GM06990 (cell line): Measurements from ENCODE around the gene PALLD.

Experiments
- DNase-seq: peaks from one replicate; pipeline ENCODE4 v3.0.0-alpha.2; 2011; ENCODE audit not compliant: insufficient read length; ENCODE audit errors: extremely low read depth
- H3K27me3 ChIP-seq: replicated peaks from 2 replicates; pipeline ENCODE4 v1.6.0; 2011; ENCODE audit warnings: low read length; ENCODE audit not compliant: control insufficient read depth, insufficient read depth
- H3K36me3 ChIP-seq: 2 replicates; pipeline ENCODE4 v1.5.1; 2011; ENCODE audit warnings: low read length; ENCODE audit not compliant: control insufficient read depth, insufficient read depth
- H3K4me3 ChIP-seq: replicated peaks from 2 replicates; pipeline ENCODE4 v1.5.1; 2011; ENCODE audit warnings: low read depth, mild to moderate bottlenecking, control low read depth, low read length
- CTCF ChIP-seq: IDR thresholded peaks from 2 replicates; pipeline ENCODE4 v1.5.1; 2011; ENCODE audit warnings: low read length, control low read depth, mild to moderate bottlenecking, inconsistent platforms; ENCODE audit not compliant: insufficient read depth, poor library complexity, severe bottlenecking

PALLD gene

GRCh38 chr4:168847771-168848502, 351.1 kb downstream of the PALLD start:
- no peak for DNase-seq
- Histone ChIP-seq H3K36me3 (no peaks in the 10 kb centered on the region), H3K4me3 (no peak overlapping the region), H3K27me3 (no peaks in the 10 kb centered on the region)
- TF ChIP-seq CTCF: no peak

- Histone ChIP-seq H3K27me3 (no peaks in the 10 kb centered on the region), H3K36me3 (no peaks in the 10 kb centered on the region), H3K4me3 (no peak overlapping the region)
- no peak for TF ChIP-seq CTCF
- no peak for DNase-seq
Measured at GRCh38 chr4:168849030-168849675, 352.3 kb downstream of the PALLD start.

GRCh38 chr4:168849997-168850396, 353.1 kb downstream of the PALLD start:
- no peak for DNase-seq
- TF ChIP-seq CTCF: no peak
- Histone ChIP-seq H3K36me3 (no peaks in the 10 kb centered on the region), H3K4me3 (no peak overlapping the region), H3K27me3 (no peaks in the 10 kb centered on the region)

GRCh38 chr4:168852387-168852786, 355.5 kb downstream of the PALLD start:
- Histone ChIP-seq H3K4me3 (no peak overlapping the region), H3K27me3 (no peaks in the 10 kb centered on the region), H3K36me3 (no peaks in the 10 kb centered on the region)
- DNase-seq: no peak
- no peak for TF ChIP-seq CTCF

DNA sequence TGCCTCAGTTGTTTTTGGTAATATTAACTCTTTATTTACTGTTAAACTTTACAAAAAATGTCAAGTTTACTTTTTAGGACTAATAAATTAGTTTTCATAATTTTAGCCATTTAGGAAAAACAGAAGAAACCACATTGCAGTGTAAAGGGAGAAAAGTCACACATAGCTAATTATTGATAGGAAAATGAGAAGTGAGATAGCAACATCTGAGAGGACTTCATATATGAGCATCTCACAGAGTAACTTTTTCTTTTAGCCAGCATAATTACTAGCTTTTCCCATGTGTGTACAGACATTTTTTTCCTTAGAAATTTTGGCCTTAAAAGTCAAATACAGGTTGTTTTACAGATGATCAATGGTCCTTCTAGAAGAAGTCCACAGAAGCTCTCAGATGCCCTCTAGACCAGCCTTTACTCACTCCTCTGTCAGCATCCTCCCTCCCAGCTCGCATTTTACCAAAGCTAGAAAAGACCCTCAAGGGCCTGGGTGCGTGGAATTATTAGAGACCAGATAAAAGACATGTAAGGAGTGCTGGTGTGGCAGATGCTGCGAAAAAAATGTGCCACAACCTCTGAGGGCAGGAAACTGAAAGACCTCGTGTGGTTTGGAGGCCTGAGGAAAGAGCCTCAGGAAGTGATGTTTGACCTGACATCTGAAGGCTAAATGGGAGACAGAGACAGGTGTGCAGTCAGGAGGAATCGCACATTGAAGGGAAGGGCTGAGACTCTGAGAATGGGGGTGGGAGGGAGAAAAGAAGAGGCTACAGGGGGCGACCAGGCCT, 356.3 kb downstream of the PALLD start:
- Histone ChIP-seq H3K27me3 (no peaks in the 10 kb centered on the region), H3K36me3 (no peaks in the 10 kb centered on the region), H3K4me3 (no peak overlapping the region)
- TF ChIP-seq CTCF: no peak
- DNase-seq: no peak
